Keratinocyte (primary cell): Measurements from ENCODE around the gene FRMD3.

ENCODE experiments used
- CTCF ChIP-seq, 3 experiments: IDR thresholded peaks in 1 of 3; conservative IDR thresholded peaks in 1 of 3; optimal IDR thresholded peaks in 1 of 3; 2 replicates in 2 of 3; 3 replicates in 1 of 3; pipeline versions ENCODE3 to v1.5.1; 2011; ENCODE audit warnings: low read length in 3 of 3, mild to moderate bottlenecking in 3 of 3, moderate library complexity in 2 of 3, control low read depth in 1 of 3, inconsistent platforms in 1 of 3; ENCODE audit not compliant: insufficient read depth in 2 of 3; ENCODE audit errors: extremely low read depth in 1 of 3
- EZH2 ChIP-seq: IDR thresholded peaks from one replicate; pipeline ENCODE4 v1.6.1; 2012; ENCODE audit warnings: inconsistent platforms, mild to moderate bottlenecking, low read length, moderate library complexity

GRCh38 chr9:83342006-83342405 lies 196.2 kb downstream of the FRMD3 start:
- TF ChIP-seq CTCF (optimal IDR thresholded peaks at IDR 0.05 in 1 of 3, IDR thresholded peaks at IDR 0.05 in 1 of 3, conservative IDR thresholded peaks at IDR 0.05 in 1 of 3; ENCODE audit: extremely low read depth in 1 of 3, insufficient read depth in 2 of 3, low read length in 3 of 3) (no peak), EZH2 (no peak)
